ENCODE results near the gene PLIN1. TPM values are rescaled to one million over a fixed set of nuclear protein-coding genes. Genes with fewer than 3 reads are reported as not detected.

PLIN1 gene, protein sequence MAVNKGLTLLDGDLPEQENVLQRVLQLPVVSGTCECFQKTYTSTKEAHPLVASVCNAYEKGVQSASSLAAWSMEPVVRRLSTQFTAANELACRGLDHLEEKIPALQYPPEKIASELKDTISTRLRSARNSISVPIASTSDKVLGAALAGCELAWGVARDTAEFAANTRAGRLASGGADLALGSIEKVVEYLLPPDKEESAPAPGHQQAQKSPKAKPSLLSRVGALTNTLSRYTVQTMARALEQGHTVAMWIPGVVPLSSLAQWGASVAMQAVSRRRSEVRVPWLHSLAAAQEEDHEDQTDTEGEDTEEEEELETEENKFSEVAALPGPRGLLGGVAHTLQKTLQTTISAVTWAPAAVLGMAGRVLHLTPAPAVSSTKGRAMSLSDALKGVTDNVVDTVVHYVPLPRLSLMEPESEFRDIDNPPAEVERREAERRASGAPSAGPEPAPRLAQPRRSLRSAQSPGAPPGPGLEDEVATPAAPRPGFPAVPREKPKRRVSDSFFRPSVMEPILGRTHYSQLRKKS
- total RNA-seq: 0.17 to 0.44 TPM in 2 of 3 replicates, not detected in the other
- long read RNA-seq: 0 reads

GRCh38 chr15:89679212-89679611, at the start of gene PLIN1:
PLIN1 (minus strand) TSS chr15:89679367; CDS start chr15:89677489, 1,878 bp downstream.
- no peaks in the 10 kb centered on the region for H3K9me3 Mint-ChIP-seq (ENCODE audit: low read depth)

GRCh38 chr15:89728254-89728653, 49.1 kb upstream of the PLIN1 start:
- Mint-ChIP-seq H3K27me3 (ENCODE audit: low read depth) (peaks cover 17% of the 10 kb centered on the region), H3K27ac (ENCODE audit: unreplicated experiment) (no peak overlapping the region), H3K4me3 (ENCODE audit: unreplicated experiment) (no peak overlapping the region), H3K9me3 (ENCODE audit: low read depth) (peaks cover 3% of the 10 kb centered on the region), H3K36me3 (ENCODE audit: low read depth) (no peaks in the 10 kb centered on the region), H3K4me1 (ENCODE audit: low read depth) (no peaks in the 10 kb centered on the region)
- TF ChIP-seq, protein P1, sequence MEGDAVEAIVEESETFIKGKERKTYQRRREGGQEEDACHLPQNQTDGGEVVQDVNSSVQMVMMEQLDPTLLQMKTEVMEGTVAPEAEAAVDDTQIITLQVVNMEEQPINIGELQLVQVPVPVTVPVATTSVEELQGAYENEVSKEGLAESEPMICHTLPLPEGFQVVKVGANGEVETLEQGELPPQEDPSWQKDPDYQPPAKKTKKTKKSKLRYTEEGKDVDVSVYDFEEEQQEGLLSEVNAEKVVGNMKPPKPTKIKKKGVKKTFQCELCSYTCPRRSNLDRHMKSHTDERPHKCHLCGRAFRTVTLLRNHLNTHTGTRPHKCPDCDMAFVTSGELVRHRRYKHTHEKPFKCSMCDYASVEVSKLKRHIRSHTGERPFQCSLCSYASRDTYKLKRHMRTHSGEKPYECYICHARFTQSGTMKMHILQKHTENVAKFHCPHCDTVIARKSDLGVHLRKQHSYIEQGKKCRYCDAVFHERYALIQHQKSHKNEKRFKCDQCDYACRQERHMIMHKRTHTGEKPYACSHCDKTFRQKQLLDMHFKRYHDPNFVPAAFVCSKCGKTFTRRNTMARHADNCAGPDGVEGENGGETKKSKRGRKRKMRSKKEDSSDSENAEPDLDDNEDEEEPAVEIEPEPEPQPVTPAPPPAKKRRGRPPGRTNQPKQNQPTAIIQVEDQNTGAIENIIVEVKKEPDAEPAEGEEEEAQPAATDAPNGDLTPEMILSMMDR (IDR thresholded peaks at IDR 0.05): no peak
- DNase-seq (ENCODE audit: low spot score): no peak

More at GRCh38 chr15:89679212-89679611, at the start of gene PLIN1:
- Mint-ChIP-seq H3K4me3 (ENCODE audit: unreplicated experiment) (no peak within 1 kb of the TSS), H3K36me3 (ENCODE audit: low read depth) (peaks cover 5% of the 10 kb centered on the region), H3K27ac (ENCODE audit: unreplicated experiment) (peak within 1 kb of the TSS; percentile 60), H3K4me1 (ENCODE audit: low read depth) (peaks cover 20% of the 10 kb centered on the region), H3K27me3 (ENCODE audit: low read depth) (no peaks in the 10 kb centered on the region)
- TF ChIP-seq, protein P1 (IDR thresholded peaks at IDR 0.05): no peak
- DNase-seq (ENCODE audit: low spot score): no peak

DNA sequence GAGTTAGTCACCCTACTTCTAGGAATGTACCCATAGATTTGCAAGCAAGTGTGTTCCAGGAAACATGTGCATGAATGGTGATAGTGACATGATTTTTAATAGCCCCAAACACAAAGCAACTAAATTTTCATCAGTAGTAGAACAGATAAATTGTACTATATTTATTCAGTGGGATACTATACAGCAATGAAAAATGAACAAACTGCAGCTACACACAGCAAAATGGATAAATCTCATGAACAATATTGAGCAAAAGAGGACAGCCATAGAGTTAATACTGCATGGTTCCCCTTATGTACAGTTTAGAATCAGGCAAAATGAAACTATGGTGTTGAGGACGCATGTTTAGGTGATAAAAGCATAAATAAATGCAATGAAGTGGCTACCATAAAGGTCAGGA, 45.9 kb upstream of the PLIN1 start:
- Mint-ChIP-seq H3K4me1 (ENCODE audit: low read depth) (no peaks in the 10 kb centered on the region), H3K27ac (ENCODE audit: unreplicated experiment) (no peak overlapping the region), H3K4me3 (ENCODE audit: unreplicated experiment) (no peak overlapping the region), H3K36me3 (ENCODE audit: low read depth) (no peaks in the 10 kb centered on the region), H3K27me3 (ENCODE audit: low read depth) (peaks cover 20% of the 10 kb centered on the region), H3K9me3 (ENCODE audit: low read depth) (peaks cover 7% of the 10 kb centered on the region)
- DNase-seq (ENCODE audit: low spot score): no peak
- TF ChIP-seq, protein P1 (IDR thresholded peaks at IDR 0.05): no peak

DNA sequence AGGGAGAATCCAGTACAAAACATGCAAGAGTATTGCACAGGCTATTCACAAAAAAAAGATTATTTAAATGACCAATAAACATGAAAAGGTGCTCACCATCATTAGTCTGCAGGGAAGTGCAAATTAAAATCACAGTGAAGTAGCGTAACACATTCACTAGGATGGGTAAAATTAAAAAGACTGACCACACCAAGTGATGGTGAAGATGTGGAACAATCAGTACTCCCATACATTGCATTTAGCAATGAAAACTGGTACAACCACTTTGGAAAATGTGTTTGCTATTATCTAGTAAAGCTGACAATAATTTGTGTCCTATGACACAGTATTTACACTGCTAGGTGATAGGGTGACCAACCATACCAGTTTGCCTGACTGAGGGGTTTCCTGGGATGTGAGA, 45.5 kb upstream of the PLIN1 start:
- Mint-ChIP-seq H3K27ac (ENCODE audit: unreplicated experiment) (no peak overlapping the region), H3K4me1 (ENCODE audit: low read depth) (no peaks in the 10 kb centered on the region), H3K4me3 (ENCODE audit: unreplicated experiment) (no peak overlapping the region), H3K27me3 (ENCODE audit: low read depth) (peaks cover 20% of the 10 kb centered on the region), H3K36me3 (ENCODE audit: low read depth) (no peaks in the 10 kb centered on the region), H3K9me3 (ENCODE audit: low read depth) (peaks cover 7% of the 10 kb centered on the region)
- DNase-seq (ENCODE audit: low spot score): no peak
- TF ChIP-seq, protein P1 (IDR thresholded peaks at IDR 0.05): no peak

DNA sequence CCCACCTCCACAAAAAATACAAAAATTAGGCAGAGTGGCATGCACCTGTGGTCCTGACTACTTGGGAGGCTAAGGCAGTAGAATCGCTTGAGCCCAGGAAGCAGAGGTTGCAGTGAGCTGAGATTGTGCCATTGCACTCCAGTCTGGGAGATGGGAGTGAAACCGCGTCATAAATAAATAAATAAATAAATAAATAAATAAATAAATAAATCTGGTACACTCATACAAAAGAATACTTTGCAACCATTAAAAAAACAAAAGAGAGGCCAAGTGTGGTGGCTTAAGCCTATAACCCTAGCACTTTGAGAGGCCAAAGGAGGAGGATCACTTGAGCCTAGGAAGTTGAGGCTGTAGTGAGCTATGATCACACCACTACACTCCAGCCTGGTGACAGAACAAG, 43.9 kb upstream of the PLIN1 start:
- H3K27me3 Mint-ChIP-seq (ENCODE audit: low read depth): peaks cover 20% of the 10 kb centered on the region
- no peaks in the 10 kb centered on the region for H3K4me1 Mint-ChIP-seq (ENCODE audit: low read depth)
- TF ChIP-seq, protein P1 (IDR thresholded peaks at IDR 0.05): no peak
- H3K9me3 Mint-ChIP-seq (ENCODE audit: low read depth): peaks cover 7% of the 10 kb centered on the region
- H3K27ac Mint-ChIP-seq (ENCODE audit: unreplicated experiment): no peak overlapping the region
- no peaks in the 10 kb centered on the region for H3K36me3 Mint-ChIP-seq (ENCODE audit: low read depth)
- no peak overlapping the region for H3K4me3 Mint-ChIP-seq (ENCODE audit: unreplicated experiment)
- DNase-seq (ENCODE audit: low spot score): no peak

All from chondrocyte (in vitro differentiated cells).